Rectal smooth muscle tissue (tissue), 1 donor: ENCODE data around the gene KRTAP10-6.
"Not testable (repeated sequence)": the region's sequence is repeated elsewhere in the genome, so short reads cannot be mapped to it uniquely, and the experiment has no call there.

Experiments
- H3K27ac ChIP-seq: one replicate; pipeline ENCODE4 v1.7.0; 2013; ENCODE audit warnings: low read depth, low read length, inconsistent platforms
- H3K27me3 ChIP-seq: one replicate; pipeline ENCODE4 v1.7.0; 2013; ENCODE audit warnings: low read length; ENCODE audit not compliant: control insufficient read depth, insufficient read depth
- H3K36me3 ChIP-seq: one replicate; pipeline ENCODE4 v1.7.0; 2013; ENCODE audit warnings: low read length; ENCODE audit not compliant: control insufficient read depth, insufficient read depth
- H3K4me1 ChIP-seq: one replicate; pipeline ENCODE4 v1.7.0; 2013; ENCODE audit warnings: low read length; ENCODE audit not compliant: control insufficient read depth, insufficient read depth
- H3K4me3 ChIP-seq: one replicate; pipeline ENCODE4 v1.7.0; 2013; ENCODE audit warnings: low read length
- H3K9ac ChIP-seq: one replicate; pipeline ENCODE4 v1.7.0; 2013; ENCODE audit warnings: low read length

KRTAP10-6 gene

DNA sequence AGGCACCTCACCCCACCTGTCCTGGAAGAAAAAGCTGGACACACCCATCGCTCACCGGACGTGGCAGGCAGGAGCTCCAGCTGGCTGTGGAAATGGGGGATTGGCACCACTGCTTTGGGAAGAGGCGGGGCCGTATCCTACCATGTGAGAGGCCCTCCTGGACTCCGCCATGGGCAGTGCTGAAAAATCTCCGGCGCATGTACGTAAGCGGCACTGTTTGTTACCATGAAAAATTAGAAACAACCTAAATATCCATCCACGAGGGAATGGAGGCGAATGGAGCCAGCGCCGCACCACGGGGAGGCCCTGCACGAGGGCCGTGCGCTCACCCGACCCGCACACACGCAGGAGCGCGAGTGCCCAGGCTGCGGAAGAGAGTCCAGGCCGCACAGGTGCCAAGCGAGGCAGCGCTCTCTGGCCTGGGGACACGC, 22.7 kb upstream of the KRTAP10-6 start:
- Histone ChIP-seq H3K4me3 (no peak overlapping the region), H3K27me3 (no peaks in the 10 kb centered on the region), H3K9ac (no peak overlapping the region), H3K27ac (no peak overlapping the region), H3K36me3 (no peaks in the 10 kb centered on the region), H3K4me1 (no peaks in the 10 kb centered on the region)

DNA sequence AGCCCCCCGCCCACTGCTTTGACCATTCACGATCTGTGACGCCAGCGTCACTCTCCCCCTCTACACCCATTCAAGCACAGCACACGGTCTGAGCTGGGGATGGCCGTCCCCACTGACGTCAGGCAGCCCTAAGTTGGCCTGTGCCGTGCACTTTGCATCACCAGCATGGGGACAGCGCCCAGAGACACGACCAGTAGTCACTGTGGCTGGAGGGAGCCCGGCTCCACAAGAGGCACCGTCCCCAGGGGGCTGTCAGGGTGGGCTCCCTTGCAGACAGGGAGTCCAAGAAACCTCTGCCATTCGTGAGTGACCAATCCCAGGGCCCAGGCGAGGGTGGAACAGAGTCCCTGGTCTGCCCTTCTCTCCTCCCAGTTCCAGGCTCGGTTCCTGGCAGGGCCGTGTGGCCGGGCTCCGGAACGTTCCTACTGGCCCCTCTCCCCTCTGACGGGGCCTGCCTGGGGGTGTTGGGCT, 21.9 kb upstream of the KRTAP10-6 start:
- H3K9ac ChIP-seq: no peak overlapping the region
- H3K27ac ChIP-seq: no peak overlapping the region
- no peak overlapping the region for H3K4me3 ChIP-seq
- no peaks in the 10 kb centered on the region for H3K36me3 ChIP-seq
- H3K4me1 ChIP-seq: no peaks in the 10 kb centered on the region
- no peaks in the 10 kb centered on the region for H3K27me3 ChIP-seq

DNA sequence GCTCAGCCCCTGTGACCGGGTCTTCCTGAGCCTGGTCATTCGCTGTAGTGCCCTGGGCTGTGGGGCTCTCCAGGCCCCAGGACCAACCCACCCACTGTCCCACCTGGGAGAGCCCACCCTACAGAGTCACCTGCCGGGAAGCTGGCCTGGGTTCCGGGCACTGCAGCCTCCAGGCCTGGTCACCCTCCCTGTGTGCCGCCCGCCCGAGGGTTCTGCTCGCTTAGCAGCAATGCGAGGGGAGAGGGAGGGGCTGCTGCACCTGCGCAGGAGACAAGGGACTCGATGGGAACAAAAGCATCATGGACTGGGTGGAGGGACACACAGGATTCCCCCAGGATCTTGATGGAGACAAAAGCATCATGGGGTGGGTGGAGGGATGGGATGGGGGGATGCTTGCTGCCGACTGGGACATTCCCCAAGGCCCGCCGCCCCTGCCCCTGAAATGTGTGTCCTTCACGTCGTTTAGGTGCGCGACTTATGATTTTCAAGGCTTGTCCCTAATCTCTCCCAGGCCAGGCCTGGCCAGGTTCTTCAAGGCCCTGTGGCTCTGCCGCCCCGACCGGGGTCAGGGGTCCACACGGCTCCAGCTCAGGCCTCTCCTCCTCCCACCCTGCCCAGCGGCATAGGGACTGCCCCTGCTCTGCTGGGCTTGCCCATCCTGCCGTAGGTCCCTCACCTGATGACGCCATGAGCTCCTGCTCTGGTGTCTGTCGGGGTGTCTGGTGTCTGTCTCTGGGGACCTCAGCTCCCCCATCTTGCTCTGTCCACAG, 21.3 kb upstream of the KRTAP10-6 start:
- no peak overlapping the region for H3K9ac ChIP-seq
- H3K4me1 ChIP-seq: no peaks in the 10 kb centered on the region
- no peak overlapping the region for H3K4me3 ChIP-seq
- no peaks in the 10 kb centered on the region for H3K36me3 ChIP-seq
- H3K27me3 ChIP-seq: no peaks in the 10 kb centered on the region
- no peak overlapping the region for H3K27ac ChIP-seq

DNA sequence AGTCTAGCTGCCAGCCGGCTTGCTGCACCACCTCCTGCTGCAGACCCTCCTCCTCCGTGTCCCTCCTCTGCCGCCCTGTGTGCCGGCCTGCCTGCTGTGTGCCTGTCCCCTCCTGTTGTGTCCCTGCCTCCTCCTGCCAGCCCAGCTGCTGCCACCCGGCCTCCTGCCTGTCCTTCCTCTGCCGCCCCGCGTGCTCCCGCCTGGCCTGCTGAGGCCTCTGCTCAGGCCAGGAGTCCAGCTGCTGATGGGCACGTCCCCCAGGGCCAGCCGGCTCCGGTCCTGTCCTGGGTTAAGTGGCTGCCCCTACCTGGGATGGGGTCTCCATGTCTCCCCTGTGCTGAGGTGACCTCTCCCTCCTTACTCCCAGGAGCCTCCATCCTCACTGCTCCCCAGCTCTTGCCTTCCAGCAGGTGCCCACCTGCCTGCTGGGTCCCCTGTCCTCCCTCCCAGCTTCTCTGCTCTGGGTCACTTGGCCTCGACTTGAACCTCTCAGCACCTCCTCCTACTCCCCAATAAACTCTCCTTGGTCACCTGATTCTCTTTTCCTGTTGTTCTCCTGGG, 20.4 kb upstream of the KRTAP10-6 start:
- Histone ChIP-seq H3K36me3 (no peaks in the 10 kb centered on the region), H3K27me3 (no peaks in the 10 kb centered on the region), H3K4me3 (no peak overlapping the region), H3K9ac (no peak overlapping the region), H3K27ac (no peak overlapping the region), H3K4me1 (no peaks in the 10 kb centered on the region)

DNA sequence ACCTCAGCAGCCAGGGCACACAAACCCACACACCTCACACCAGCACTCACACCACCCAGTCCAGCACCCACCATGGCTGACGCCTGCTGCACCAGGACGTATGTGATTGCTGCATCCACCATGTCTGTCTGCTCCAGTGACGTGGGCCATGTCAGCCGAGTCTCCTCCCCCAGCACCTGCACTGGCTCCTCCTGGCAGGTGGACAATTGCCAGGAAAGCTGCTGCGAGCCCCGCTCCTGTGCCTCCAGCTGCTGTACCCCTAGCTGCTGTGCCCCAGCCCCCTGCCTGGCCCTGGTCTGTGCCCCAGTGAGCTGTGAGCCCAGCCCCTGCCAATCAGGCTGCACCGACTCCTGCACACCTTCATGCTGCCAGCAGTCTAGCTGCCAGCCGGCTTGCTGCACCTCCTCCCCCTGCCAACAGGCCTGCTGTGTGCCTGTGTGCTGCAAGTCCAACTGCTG, 19.8 kb upstream of the KRTAP10-6 start, which contains the start of gene KRTAP10-8:
KRTAP10-8 (plus strand) TSS at position 51 of the 458 bp plus-strand sequence; CDS start at position 73, 22 bp downstream.
- no peaks in the 10 kb centered on the region for H3K27me3 ChIP-seq
- no peak within 1 kb of the TSS for H3K27ac ChIP-seq
- H3K4me1 ChIP-seq: no peaks in the 10 kb centered on the region
- no peaks in the 10 kb centered on the region for H3K36me3 ChIP-seq
- H3K4me3 ChIP-seq: no peak within 1 kb of the TSS
- H3K9ac ChIP-seq: no peak within 1 kb of the TSS

DNA sequence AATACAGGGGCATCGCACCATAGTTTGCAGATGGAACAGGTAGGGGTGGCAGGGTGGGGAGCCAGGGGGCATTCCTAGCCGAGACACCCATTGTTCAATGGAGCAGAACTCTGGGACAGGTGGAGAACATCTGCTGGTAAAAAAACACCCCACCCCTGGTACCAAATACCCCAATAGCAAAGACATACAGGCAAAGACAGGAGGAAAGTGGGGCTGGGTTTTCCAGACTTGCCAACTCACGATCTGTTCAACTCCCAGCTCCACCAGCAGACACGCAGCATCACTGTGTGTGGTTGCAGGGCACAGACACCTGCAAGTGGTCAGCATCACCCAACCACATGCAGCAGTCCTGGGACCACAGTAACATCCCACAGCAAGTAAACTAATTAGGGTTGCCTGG, 19.2 kb upstream of the KRTAP10-6 start:
- H3K9ac ChIP-seq: no peak overlapping the region
- H3K36me3 ChIP-seq: no peaks in the 10 kb centered on the region
- H3K27me3 ChIP-seq: no peaks in the 10 kb centered on the region
- no peak overlapping the region for H3K4me3 ChIP-seq
- H3K4me1 ChIP-seq: no peaks in the 10 kb centered on the region
- no peak overlapping the region for H3K27ac ChIP-seq

DNA sequence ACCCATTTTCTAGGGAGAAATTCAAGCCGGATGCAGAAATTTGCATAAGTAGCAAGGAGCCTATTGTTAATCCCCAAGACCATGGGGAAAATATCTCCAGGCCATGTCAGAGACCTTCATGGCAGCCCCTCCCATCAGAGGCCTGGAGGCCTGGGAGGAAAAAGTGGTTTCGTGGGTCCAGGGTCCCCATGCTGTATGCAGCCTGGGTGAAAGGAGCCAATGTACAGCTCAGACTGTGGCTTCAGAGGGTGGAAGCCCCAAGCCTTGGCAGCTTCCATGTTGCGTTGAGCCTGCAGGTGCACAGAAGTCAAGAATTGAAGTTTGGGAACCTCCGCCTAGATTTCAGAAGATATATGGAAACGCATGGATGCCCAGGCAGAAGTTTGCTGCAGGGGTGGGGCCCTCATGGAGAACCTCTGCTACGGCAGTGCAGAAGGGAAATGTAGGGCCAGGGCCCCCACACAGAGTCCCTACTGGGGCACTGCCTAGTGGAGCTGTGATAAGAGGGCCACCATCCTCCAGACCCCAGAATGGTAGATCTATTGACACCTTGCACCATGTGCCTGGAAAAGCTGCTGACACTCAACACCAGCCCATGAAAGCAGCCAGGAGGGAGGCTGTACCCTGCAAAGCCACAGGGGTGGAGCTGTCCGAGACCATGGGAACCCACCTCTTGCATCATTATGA, 18.0 kb upstream of the KRTAP10-6 start:
- H3K36me3 ChIP-seq, H3K9ac ChIP-seq, H3K27ac ChIP-seq, H3K4me3 ChIP-seq, H3K4me1 ChIP-seq, H3K27me3 ChIP-seq: not testable (repeated sequence)

DNA sequence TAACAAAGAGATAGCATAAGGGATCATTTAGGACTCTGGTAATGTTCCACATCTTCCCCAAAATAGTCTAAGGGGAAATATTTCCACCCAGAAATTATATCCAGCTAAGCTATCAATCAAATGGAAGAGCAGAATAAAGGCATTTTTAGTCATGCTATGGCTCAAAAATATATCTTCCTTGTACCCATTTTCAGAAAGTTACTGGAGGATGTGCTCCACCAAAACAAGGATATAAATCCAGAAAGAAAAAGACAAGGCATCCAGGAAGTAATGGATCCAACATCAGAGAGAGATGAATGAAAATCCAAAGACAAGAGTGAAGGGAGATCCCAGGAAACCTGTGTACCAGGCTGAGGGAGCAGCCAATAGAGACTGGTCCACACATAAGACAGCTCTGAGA, 16.9 kb upstream of the KRTAP10-6 start:
- H3K4me1 ChIP-seq: no peaks in the 10 kb centered on the region
- no peak overlapping the region for H3K4me3 ChIP-seq
- H3K9ac ChIP-seq: no peak overlapping the region
- no peaks in the 10 kb centered on the region for H3K27me3 ChIP-seq
- H3K36me3 ChIP-seq: no peaks in the 10 kb centered on the region
- H3K27ac ChIP-seq: no peak overlapping the region

DNA sequence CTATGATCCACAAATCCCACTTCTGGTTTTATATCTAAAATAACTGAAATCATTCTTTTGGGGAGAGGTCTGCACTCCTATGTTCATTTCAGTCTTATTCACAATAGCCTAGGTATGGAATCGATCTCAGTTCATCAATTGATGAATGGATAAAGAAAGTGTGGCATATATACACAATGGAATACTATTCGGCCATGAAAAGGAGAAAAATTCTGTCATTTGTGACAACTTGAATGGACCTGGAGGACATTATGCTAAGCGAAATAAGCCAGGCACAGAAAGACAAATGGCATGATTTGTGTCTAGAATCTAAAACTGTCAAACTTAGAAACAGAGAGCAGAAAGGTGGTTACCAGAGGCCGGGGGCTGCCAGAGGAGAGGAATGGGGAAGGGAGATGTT, 14.2 kb upstream of the KRTAP10-6 start:
- Histone ChIP-seq H3K36me3 (no peaks in the 10 kb centered on the region), H3K4me1 (no peaks in the 10 kb centered on the region), H3K27ac (no peak overlapping the region), H3K9ac (no peak overlapping the region), H3K4me3 (no peak overlapping the region), H3K27me3 (no peaks in the 10 kb centered on the region)

DNA sequence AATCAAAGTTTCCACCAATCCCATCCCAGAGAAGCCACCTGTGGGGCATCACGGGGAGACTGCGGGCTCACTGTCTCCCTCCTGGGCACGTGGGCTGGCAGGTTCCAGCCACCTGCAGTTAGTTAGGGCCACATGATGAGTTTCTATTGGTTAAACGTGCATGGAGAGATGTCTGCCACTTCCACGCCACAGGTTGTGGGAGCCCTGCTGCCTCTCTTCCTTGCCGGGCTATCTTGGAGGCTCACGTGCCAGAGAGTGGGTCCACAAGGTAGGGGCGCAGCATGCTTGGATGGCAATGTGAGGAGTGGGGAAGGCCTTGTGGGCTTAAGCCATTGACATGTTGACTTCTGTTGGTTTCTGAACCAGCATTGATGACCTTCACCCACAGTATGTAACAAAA, 11.6 kb upstream of the KRTAP10-6 start:
- no peaks in the 10 kb centered on the region for H3K36me3 ChIP-seq
- H3K27ac ChIP-seq: no peak overlapping the region
- H3K9ac ChIP-seq: no peak overlapping the region
- no peak overlapping the region for H3K4me3 ChIP-seq
- no peaks in the 10 kb centered on the region for H3K4me1 ChIP-seq
- peaks cover 2% of the 10 kb centered on the region for H3K27me3 ChIP-seq

DNA sequence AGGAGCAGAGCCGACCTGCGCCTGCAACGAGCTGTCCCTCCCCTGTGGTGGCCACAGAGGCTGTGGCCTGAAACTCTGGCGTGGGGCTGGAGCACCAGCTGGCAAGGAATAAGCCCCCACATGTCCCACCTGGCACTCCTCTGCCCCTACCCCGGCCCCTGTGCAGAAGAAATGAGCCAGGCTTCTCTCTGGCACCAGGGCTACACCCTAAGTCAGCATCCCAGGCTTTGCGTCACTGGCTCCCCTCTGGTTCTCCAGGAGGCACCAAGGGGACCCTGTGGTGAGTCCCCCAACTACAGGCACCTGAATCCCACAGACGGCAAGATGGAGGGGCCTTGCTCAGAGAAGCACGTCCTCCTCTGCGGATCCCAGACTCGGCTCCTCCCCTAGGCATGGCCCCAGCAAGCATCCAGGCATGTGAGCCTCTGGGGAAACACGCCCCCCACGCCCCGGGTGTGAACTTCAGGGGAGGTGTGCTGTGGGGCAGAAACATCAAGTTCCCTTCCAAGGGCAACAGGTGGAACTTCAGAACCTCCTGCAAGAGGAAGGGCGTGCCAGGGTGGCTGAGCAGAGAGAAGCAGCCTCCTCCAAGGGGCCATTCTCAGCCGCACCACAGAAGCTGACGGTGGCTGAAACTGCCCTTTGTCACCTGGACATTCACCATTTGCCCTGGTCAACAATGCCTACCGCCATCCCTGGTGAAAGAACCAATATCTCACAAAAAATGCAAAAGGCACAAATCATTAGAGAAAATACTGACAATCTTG, 11.0 kb upstream of the KRTAP10-6 start:
- H3K4me3 ChIP-seq: no peak overlapping the region
- H3K4me1 ChIP-seq: no peaks in the 10 kb centered on the region
- no peak overlapping the region for H3K9ac ChIP-seq
- peaks cover 2% of the 10 kb centered on the region for H3K27me3 ChIP-seq
- no peaks in the 10 kb centered on the region for H3K36me3 ChIP-seq
- H3K27ac ChIP-seq: no peak overlapping the region

DNA sequence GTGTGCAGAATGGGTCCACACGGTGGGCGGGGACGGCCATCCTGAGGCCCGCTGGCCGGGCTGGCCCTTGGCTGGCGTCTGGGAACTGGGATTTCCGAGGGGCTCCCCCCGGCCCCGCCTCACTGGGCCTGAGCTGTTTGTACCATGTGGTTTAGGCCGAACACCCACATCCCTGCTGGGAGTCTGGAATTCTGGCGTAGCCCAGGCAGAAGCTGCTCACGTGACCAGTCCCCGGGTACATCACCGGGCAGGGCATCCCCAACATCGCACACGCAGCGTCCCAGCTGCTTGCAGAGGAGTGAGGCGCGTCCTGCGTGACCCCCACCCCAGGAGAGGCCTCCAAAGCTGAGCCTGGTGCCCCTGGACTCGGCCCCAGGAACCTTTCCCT, 10.2 kb upstream of the KRTAP10-6 start:
- Histone ChIP-seq H3K4me1 (no peaks in the 10 kb centered on the region), H3K27me3 (peaks cover 2% of the 10 kb centered on the region), H3K4me3 (no peak overlapping the region), H3K9ac (no peak overlapping the region), H3K36me3 (no peaks in the 10 kb centered on the region), H3K27ac (no peak overlapping the region)
